ENCODE results near the gene KCNK5. TPM values are rescaled to one million over a fixed set of nuclear protein-coding genes. Genes with fewer than 3 reads are reported as not detected.

Gene KCNK5, protein sequence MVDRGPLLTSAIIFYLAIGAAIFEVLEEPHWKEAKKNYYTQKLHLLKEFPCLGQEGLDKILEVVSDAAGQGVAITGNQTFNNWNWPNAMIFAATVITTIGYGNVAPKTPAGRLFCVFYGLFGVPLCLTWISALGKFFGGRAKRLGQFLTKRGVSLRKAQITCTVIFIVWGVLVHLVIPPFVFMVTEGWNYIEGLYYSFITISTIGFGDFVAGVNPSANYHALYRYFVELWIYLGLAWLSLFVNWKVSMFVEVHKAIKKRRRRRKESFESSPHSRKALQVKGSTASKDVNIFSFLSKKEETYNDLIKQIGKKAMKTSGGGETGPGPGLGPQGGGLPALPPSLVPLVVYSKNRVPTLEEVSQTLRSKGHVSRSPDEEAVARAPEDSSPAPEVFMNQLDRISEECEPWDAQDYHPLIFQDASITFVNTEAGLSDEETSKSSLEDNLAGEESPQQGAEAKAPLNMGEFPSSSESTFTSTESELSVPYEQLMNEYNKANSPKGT
- total RNA-seq (2021; fragmentation: NEBNext Ultra II Directional; extraction: Animal tissue kit (Norgen Biotek cat#: 25700)) (42.2 and 44.3 TPM in 2 replicates), polyA plus RNA-seq (2011; rRNA removed) (20.9 and 29.7 TPM in 2 replicates), polyA minus RNA-seq (2011; rRNA and poly(A)+ RNA removed) (35.0 and 38.1 TPM in 2 replicates)
- 24.8 TPM for polyA plus RNA-seq (2011; cell fraction: cytosol; rRNA removed)
- 31.8 TPM for polyA plus RNA-seq (2011; cell fraction: nucleus; rRNA removed)
- polyA plus RNA-seq (2012, experiment 1 of 2): 31.4 to 37.5 TPM (median 35.7 TPM) in 4 replicates
- polyA plus RNA-seq (2012, experiment 2 of 2): 37.4 TPM
- polyA plus RNA-seq (2013, experiment 1 of 2): 41.6 TPM
- 43.7 TPM for polyA plus RNA-seq (2013, experiment 2 of 2)
- 28.0 TPM for polyA minus RNA-seq (2011; cell fraction: cytosol; rRNA and poly(A)+ RNA removed)
- polyA minus RNA-seq (2011; cell fraction: nucleus; rRNA and poly(A)+ RNA removed): 27.0 TPM
- long read RNA-seq, experiment 1, partial matches to known transcripts: 0 of 23 reads
- long read RNA-seq, experiment 1, other reads (novel, unspliced or antisense): 20 of 23 reads
- long read RNA-seq, experiment 2, partial matches to known transcripts: 0 of 3 reads
- long read RNA-seq, experiment 2, other reads (novel, unspliced or antisense): 0 of 3 reads

DNA sequence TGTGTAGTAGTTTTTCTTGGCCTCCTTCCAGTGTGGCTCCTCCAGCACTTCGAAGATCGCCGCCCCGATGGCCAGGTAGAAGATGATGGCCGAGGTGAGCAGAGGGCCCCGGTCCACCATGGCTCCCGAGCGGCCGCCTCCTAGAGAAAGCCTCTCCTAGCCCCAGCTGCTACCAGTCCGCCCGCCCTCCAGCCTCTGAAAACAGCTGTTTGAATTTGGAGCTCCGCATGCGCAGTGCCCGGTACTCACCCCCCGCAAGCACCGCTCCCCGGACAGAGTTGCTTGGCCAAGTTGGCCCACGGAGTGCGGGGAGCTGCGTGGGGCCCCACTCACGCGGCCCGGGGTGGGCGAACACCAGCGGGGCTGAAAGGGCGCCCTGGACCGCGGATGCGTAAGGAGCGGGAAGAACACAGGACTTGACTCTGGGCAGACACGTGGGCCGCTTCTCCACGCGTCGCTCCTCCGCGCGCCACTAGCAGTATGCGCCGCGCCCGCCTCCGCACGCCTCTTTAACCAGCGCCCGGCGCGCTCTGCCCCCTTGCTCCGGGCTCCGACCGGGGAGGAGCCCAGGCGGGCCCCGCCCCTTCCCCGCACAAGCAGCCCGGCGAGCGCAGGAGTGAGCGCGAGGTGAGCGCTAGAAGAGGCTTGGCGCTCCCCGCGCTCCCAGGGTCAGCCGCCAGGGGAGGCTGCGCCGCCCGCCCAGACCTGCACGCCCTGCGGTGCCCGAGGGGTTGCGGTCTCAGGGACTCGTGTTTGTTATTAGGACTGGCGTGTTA is at the start of gene KCNK5:
KCNK5 (minus strand) TSS at position 484 of the 776 bp plus-strand sequence; CDS start at position 120, 364 bp downstream.
- Histone ChIP-seq H2BK120ac (replicated peaks; ENCODE audit: low read depth, low read length) (no peak within 1 kb of the TSS), H3K36me3 (ENCODE audit: control insufficient read depth in 2 of 4, insufficient read depth in 4 of 4, low read length in 3 of 4) (no peaks in the 10 kb centered on the region; a peak in 3 of 8 replicates), H3K14ac (ENCODE audit: insufficient read length) (no peak within 1 kb of the TSS), H3K4me1 (replicated peaks in 1 of 4; ENCODE audit: control insufficient read depth in 3 of 4, insufficient read depth in 4 of 4, low read length in 3 of 4) (peaks cover 24 to 52% (median 36%) of the 10 kb centered on the region in 4 experiments), H3K23ac (ENCODE audit: insufficient read length) (no peak within 1 kb of the TSS), H3K79me1 (ENCODE audit: low read depth, low read length) (0 out of 2 replicates have a peak, but pooled peaks cover 6% of the 10 kb centered on the region), H3K23me2 (ENCODE audit: low read depth, low read length) (peaks cover 19% of the 10 kb centered on the region), H2BK12ac (ENCODE audit: low read depth, low read length) (0 out of 2 replicates have a peak within 1 kb of the TSS, but pooled peaks have one; percentile 21), H3K27ac (ENCODE audit: low read depth, low read length) (peak within 1 kb of the TSS; percentile 68; the same call in 1 of the 2 replicates), H3K56ac (replicated peaks; ENCODE audit: insufficient read length, low read depth, low read length) (peak within 1 kb of the TSS; percentile 72), H3K4me3 (ENCODE audit: extremely low read depth in 1 of 4, insufficient read depth in 2 of 4, low read depth in 3 of 4, low read length in 4 of 4) (peak within 1 kb of the TSS; percentile 63 to 88 (median 76)), H3K4ac (replicated peaks; ENCODE audit: insufficient read length, low read depth, low read length) (peak within 1 kb of the TSS; percentile 87), H3K4me2 (ENCODE audit: insufficient read depth in 1 of 2, low read depth in 2 of 2, low read length in 2 of 2) (peak within 1 kb of the TSS; percentile 83 to 89), H4K5ac (ENCODE audit: insufficient read length, low read depth, low read length) (peak within 1 kb of the TSS; percentile 61), H2BK20ac (ENCODE audit: low read length) (no peak within 1 kb of the TSS), H3K79me2 (ENCODE audit: control insufficient read depth in 1 of 2, insufficient read depth in 2 of 2, low read length in 2 of 2) (peaks cover 22 to 47% of the 10 kb centered on the region in 2 experiments), H2AFZ (ENCODE audit: low read length) (no peak within 1 kb of the TSS), H3K9me3 (ENCODE audit: insufficient read depth in 2 of 2, low read depth in 1 of 2, low read length in 1 of 2) (no peaks in the 10 kb centered on the region), H3K9ac (replicated peaks in 1 of 4; ENCODE audit: extremely low read depth in 1 of 4, low read depth in 3 of 4, low read length in 3 of 4) (peak within 1 kb of the TSS; percentile 39 to 70 (median 60)), H2AK5ac (ENCODE audit: low read depth, low read length) (no peak within 1 kb of the TSS; the same call in 1 of the 2 replicates), H3K27me3 (replicated peaks in 1 of 4; ENCODE audit: control insufficient read depth in 3 of 4, extremely low read depth in 1 of 4, insufficient read depth in 3 of 4, low read length in 3 of 4) (no peaks in the 10 kb centered on the region; a peak in 1 of 7 replicates), H4K8ac (ENCODE audit: extremely low read depth, insufficient read depth, low read length) (peak within 1 kb of the TSS; percentile 81), H4K20me1 (replicated peaks in 1 of 2; ENCODE audit: control insufficient read depth in 1 of 2, insufficient read depth in 2 of 2, low read length in 2 of 2) (peaks cover 19 to 28% of the 10 kb centered on the region in 2 experiments), H2BK15ac (ENCODE audit: low read length) (peak within 1 kb of the TSS; percentile 72; the same call in 1 of the 2 replicates), H3K18ac (ENCODE audit: extremely low read depth, low read length) (peak within 1 kb of the TSS; percentile 91), H4K91ac (replicated peaks; ENCODE audit: insufficient read length, low read length) (peak within 1 kb of the TSS; percentile 75), H2BK5ac (ENCODE audit: low read depth, low read length) (peak within 1 kb of the TSS; percentile 78; the same call in 1 of the 2 replicates)
- FAIRE-seq (no peak), DNase-seq (ENCODE audit: low read depth in 1 of 2, low spot score in 2 of 2) (peak; percentile 80 to 93)
- POLR2A ChIA-PET (ENCODE audit: partially characterized antibody): interaction anchor here (0.8 to 7.8 kb wide), 23 partner anchors 11 to 92 kb away, joined by 3 to 66 read pairs (median 4); partner anchors contain the start of gene KCNK17
- 2% methylated on average over 61 of the region's 73 CpGs; no CpG with 5 or more reads in 1 of the 2 experiments for WGBS, 2 experiments (ENCODE audit: extremely low coverage in 1 of 2, insufficient coverage in 1 of 2, insufficient read length in 1 of 2, insufficient replicate concordance in 2 of 2, low coverage in 1 of 2, low lambda C conversion rate in 2 of 2, missing lambda C conversion rate in 1 of 2)
- CTCF ChIA-PET (ENCODE audit: partially characterized antibody): interaction anchor here (0.7 to 72.8 kb wide), 15 partner anchors 10 to 118 kb away, joined by 3 to 1738 read pairs (median 6); partner anchors contain the start of gene KCNK17
- no peak for TF ChIP-seq POU5F1 (IDR thresholded peaks at IDR 0.05; ENCODE audit: low read depth, low read length)
- no peak for TF ChIP-seq RXRA (IDR thresholded peaks at IDR 0.05; ENCODE audit: insufficient read depth, low read depth, low read length)
- TF ChIP-seq E2F6 (IDR thresholded peaks at IDR 0.05): peak; percentile 77
- peak; percentile 32; the same call in 1 of the 2 replicates for TF ChIP-seq PHF8 (conservative IDR thresholded peaks at IDR 0.05; ENCODE audit: low read depth, low read length)
- TF ChIP-seq ZNF274 (IDR thresholded peaks at IDR 0.05; ENCODE audit: borderline replicate concordance, extremely low read depth, low read length): no peak
